SK-N-SH treated with all-trans-retinoic acid at 6 μM for 48 hours (cell line): ENCODE measurements around the gene C20orf96.

Experiments
- ARNTL ChIP-seq: fragments of 450-650 bp; formaldehyde crosslinking; IDR thresholded peaks from 2 replicates; pipeline ENCODE4 v1.5.0; 2020; ENCODE audit warnings: low read depth, mild to moderate bottlenecking, moderate library complexity, borderline replicate concordance
- BACH2 ChIP-seq: fragments of 250-450 bp; sonication (Bioruptor Pico); IDR thresholded peaks from 2 replicates; pipeline ENCODE4 v1.9.0; 2021; ENCODE audit warnings: mild to moderate bottlenecking, borderline replicate concordance
- CREB5 ChIP-seq: fragments of 250-450 bp; sonication (Bioruptor Pico); IDR thresholded peaks from 2 replicates; pipeline ENCODE4 v1.5.1; 2020; ENCODE audit warnings: low read depth, mild to moderate bottlenecking, moderate library complexity
- TOX ChIP-seq: fragments of 250-450 bp; sonication (Bioruptor Pico); IDR thresholded peaks from 2 replicates; pipeline ENCODE4 v1.8.0; 2021; ENCODE audit warnings: mild to moderate bottlenecking, moderate library complexity, borderline replicate concordance
- ZFP3 ChIP-seq: fragments of 250-450 bp; sonication (Bioruptor Pico); IDR thresholded peaks from 2 replicates; pipeline ENCODE4 v1.5.0; 2020; ENCODE audit warnings: mild to moderate bottlenecking, moderate library complexity
- ZFP30 ChIP-seq: fragments of 450-650 bp; formaldehyde crosslinking; IDR thresholded peaks from 2 replicates; pipeline ENCODE4 v1.5.0; 2022; ENCODE audit warnings: mild to moderate bottlenecking, moderate library complexity
- ZNF565 ChIP-seq: fragments of 450-650 bp; formaldehyde crosslinking; conservative IDR thresholded peaks from 2 replicates; pipeline ENCODE4 v1.5.0; 2020; ENCODE audit warnings: low read depth, mild to moderate bottlenecking, moderate library complexity
- ZNF70 ChIP-seq: fragments of 450-650 bp; formaldehyde crosslinking; IDR thresholded peaks from 2 replicates; pipeline ENCODE4 v1.5.0; 2020; ENCODE audit warnings: mild to moderate bottlenecking, moderate library complexity
- TF ChIP-seq, protein P1 (sequence below): fragments of 250-450 bp; sonication (Bioruptor Pico); IDR thresholded peaks from 2 replicates; pipeline ENCODE4 v1.8.0; 2020; ENCODE audit warnings: mild to moderate bottlenecking, moderate library complexity, borderline replicate concordance
- TF ChIP-seq, protein P2 (sequence below): fragments of 250-450 bp; sonication (Bioruptor Pico); IDR thresholded peaks from 2 replicates; pipeline ENCODE4 v1.5.1; 2021; ENCODE audit warnings: mild to moderate bottlenecking, moderate library complexity

- TF ChIP-seq ARNTL = no peak
- TF ChIP-seq BACH2 (CRISPR knock-in tag) = no peak
- no peak for TF ChIP-seq ZNF565 (CRISPR knock-in tag)
- TF ChIP-seq, protein P1, sequence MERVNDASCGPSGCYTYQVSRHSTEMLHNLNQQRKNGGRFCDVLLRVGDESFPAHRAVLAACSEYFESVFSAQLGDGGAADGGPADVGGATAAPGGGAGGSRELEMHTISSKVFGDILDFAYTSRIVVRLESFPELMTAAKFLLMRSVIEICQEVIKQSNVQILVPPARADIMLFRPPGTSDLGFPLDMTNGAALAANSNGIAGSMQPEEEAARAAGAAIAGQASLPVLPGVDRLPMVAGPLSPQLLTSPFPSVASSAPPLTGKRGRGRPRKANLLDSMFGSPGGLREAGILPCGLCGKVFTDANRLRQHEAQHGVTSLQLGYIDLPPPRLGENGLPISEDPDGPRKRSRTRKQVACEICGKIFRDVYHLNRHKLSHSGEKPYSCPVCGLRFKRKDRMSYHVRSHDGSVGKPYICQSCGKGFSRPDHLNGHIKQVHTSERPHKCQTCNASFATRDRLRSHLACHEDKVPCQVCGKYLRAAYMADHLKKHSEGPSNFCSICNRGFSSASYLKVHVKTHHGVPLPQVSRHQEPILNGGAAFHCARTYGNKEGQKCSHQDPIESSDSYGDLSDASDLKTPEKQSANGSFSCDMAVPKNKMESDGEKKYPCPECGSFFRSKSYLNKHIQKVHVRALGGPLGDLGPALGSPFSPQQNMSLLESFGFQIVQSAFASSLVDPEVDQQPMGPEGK (CRISPR knock-in tag) = no peak
- no peak for TF ChIP-seq ZFP30 (CRISPR knock-in tag)
- TF ChIP-seq, protein P2, sequence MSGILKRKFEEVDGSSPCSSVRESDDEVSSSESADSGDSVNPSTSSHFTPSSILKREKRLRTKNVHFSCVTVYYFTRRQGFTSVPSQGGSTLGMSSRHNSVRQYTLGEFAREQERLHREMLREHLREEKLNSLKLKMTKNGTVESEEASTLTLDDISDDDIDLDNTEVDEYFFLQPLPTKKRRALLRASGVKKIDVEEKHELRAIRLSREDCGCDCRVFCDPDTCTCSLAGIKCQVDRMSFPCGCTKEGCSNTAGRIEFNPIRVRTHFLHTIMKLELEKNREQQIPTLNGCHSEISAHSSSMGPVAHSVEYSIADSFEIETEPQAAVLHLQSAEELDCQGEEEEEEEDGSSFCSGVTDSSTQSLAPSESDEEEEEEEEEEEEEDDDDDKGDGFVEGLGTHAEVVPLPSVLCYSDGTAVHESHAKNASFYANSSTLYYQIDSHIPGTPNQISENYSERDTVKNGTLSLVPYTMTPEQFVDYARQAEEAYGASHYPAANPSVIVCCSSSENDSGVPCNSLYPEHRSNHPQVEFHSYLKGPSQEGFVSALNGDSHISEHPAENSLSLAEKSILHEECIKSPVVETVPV = no peak
- TF ChIP-seq ZFP3 (CRISPR knock-in tag) = no peak
- TF ChIP-seq CREB5 (CRISPR knock-in tag) = no peak
- no peak for TF ChIP-seq ZNF70 (CRISPR knock-in tag)
- no peak for TF ChIP-seq TOX
Measured at GRCh38 chr20:294602-295001, 4.1 kb upstream of the C20orf96 start.
